A549 (cell line): ENCODE data around the gene OPN1SW.

Experiments used
- CHD4 ChIP-seq: fragments of 200-600 bp; sonication (generic); IDR thresholded peaks from 2 replicates; pipeline ENCODE4 v1.6.1; 2016; ENCODE audit warnings: antibody characterized with exemption, mild to moderate bottlenecking, borderline replicate concordance
- MYC ChIP-seq: IDR thresholded peaks from 2 replicates; pipeline ENCODE4 v1.6.1; 2012; ENCODE audit warnings: mild to moderate bottlenecking, inconsistent platforms, low read length, improper control_type of control experiment, borderline replicate concordance
- POLR2A ChIP-seq: IDR thresholded peaks from 2 replicates; pipeline ENCODE4 v1.6.1; 2012; ENCODE audit warnings: mild to moderate bottlenecking, low read length
- TF ChIP-seq, protein P1 (sequence below): fragments of >200 bp; sonication (Bioruptor Twin); formaldehyde crosslinking; IDR thresholded peaks from 3 replicates; pipeline ENCODE4 v1.5.1; 2016

DNA sequence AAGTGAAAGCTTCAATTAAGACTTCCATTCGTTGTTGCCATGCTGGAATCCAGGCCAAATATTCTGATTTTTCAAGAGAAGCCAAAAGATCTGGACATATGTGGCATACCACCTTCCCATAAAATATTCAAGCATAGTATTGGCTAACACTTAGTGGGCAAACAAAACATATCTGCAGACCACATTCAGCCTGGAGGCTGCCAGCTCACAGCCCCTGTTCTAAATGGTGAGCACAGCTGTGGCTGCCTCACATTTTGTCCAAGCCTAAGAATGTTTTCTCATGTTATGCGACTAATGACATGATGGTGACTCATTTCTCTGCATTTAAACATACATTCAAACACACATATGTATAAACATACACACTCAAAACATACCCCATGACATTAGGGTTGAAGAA is 47.0 kb downstream of the OPN1SW start:
- TF ChIP-seq, protein P1, sequence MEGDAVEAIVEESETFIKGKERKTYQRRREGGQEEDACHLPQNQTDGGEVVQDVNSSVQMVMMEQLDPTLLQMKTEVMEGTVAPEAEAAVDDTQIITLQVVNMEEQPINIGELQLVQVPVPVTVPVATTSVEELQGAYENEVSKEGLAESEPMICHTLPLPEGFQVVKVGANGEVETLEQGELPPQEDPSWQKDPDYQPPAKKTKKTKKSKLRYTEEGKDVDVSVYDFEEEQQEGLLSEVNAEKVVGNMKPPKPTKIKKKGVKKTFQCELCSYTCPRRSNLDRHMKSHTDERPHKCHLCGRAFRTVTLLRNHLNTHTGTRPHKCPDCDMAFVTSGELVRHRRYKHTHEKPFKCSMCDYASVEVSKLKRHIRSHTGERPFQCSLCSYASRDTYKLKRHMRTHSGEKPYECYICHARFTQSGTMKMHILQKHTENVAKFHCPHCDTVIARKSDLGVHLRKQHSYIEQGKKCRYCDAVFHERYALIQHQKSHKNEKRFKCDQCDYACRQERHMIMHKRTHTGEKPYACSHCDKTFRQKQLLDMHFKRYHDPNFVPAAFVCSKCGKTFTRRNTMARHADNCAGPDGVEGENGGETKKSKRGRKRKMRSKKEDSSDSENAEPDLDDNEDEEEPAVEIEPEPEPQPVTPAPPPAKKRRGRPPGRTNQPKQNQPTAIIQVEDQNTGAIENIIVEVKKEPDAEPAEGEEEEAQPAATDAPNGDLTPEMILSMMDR = no peak
- TF ChIP-seq POLR2A = no peak
- TF ChIP-seq MYC = no peak
- TF ChIP-seq CHD4 = no peak
